CD4-positive, alpha-beta T cell (primary cell): ENCODE data around the gene YES1. TPM values are rescaled to one million over a fixed set of nuclear protein-coding genes. Genes with fewer than 3 reads are reported as not detected.

Source experiments
- ATAC-seq: fragments of 200-7000 bp; cut with Tn5 transposase; one replicate; pipeline ENCODE4 v1.10.0; 2022; ENCODE audit warnings: mild to moderate bottlenecking; ENCODE audit not compliant: poor library complexity
- CTCF ChIA-PET: fragments of 350-600 bp; sonication (Branson Sonifier 250); formaldehyde crosslinking; loops from one replicate; lab custom pipeline; 2021; ENCODE audit warnings: antibody characterized with exemption, inconsistent platforms; lab: Charles Lee
- POLR2A ChIA-PET: fragments of 350-600 bp; sonication (Branson Sonifier 250); formaldehyde crosslinking; loops from one replicate; lab custom pipeline; 2021; ENCODE audit warnings: antibody characterized with exemption, inconsistent platforms; lab: Charles Lee
- DNase-seq, 14 experiments: peaks; one replicate each; pipeline ENCODE4 v3.0.0-alpha.2; 2013 to 2020; ENCODE audit warnings: mixed read lengths in 2 of 14
- H3K27ac ChIP-seq, 2 donors: one replicate each; pipeline versions ENCODE4 v1.5.1 to v1.7.0; 2013; ENCODE audit warnings: low read length in 2 of 2, low read depth in 1 of 2, mild to moderate bottlenecking in 1 of 2
- H3K27me3 ChIP-seq, 2 experiments: 1 replicate in 1 of 2; 2 replicates in 1 of 2; pipeline versions ENCODE4 v1.6.1 to v1.7.0; 2013; ENCODE audit warnings: low read length in 2 of 2, control low read depth in 1 of 2, mild to moderate bottlenecking in 1 of 2, moderate library complexity in 1 of 2; ENCODE audit not compliant: insufficient read depth in 2 of 2, control insufficient read depth in 1 of 2
- H3K36me3 ChIP-seq: one replicate; pipeline ENCODE4 v1.6.1; 2013; ENCODE audit warnings: low read length, control low read depth; ENCODE audit not compliant: insufficient read depth
- H3K4me1 ChIP-seq: one replicate; pipeline ENCODE4 v1.6.1; 2013; ENCODE audit warnings: low read length, control low read depth; ENCODE audit not compliant: insufficient read depth
- H3K4me3 ChIP-seq: one replicate; pipeline ENCODE4 v1.5.1; 2013; ENCODE audit warnings: mild to moderate bottlenecking, low read length, moderate library complexity
- H3K9me3 ChIP-seq, 2 experiments: 1 replicate in 1 of 2; 2 replicates in 1 of 2; pipeline versions ENCODE4 v1.6.1 to v1.7.0; 2013; ENCODE audit warnings: low read length in 2 of 2, mild to moderate bottlenecking in 2 of 2, control low read depth in 1 of 2, moderate library complexity in 1 of 2; ENCODE audit not compliant: control insufficient read depth in 1 of 2, insufficient read depth in 1 of 2
- H3K27ac Mint-ChIP-seq: one replicate; pipeline ENCODE4 v1.8.0; 2020; ENCODE audit warnings: mixed read lengths
- H3K27me3 Mint-ChIP-seq: one replicate; pipeline ENCODE4 v1.8.0; 2021; ENCODE audit warnings: mixed read lengths
- H3K36me3 Mint-ChIP-seq: one replicate; pipeline ENCODE4 v1.8.0; 2021; ENCODE audit warnings: low read depth, mixed read lengths
- H3K4me1 Mint-ChIP-seq: one replicate; pipeline ENCODE4 v1.8.0; 2021; ENCODE audit warnings: low read depth, mixed read lengths
- H3K4me3 Mint-ChIP-seq: one replicate; pipeline ENCODE4 v1.8.0; 2020; ENCODE audit warnings: mild to moderate bottlenecking, mixed read lengths
- H3K9me3 Mint-ChIP-seq: one replicate; pipeline ENCODE4 v1.8.0; 2020; ENCODE audit warnings: mixed read lengths
- intact Hi-C, 2 experiments: fragments of 100-400 bp; cut with DNase I in 1 of 2; cut with micrococcal nuclease in 1 of 2; formaldehyde crosslinking; loops; one replicate each; pipeline versions ENCODE4 v1.15.1 to v1.9.0; 2023 to 2025; cut with DNase I, micrococcal nuclease
- total RNA-seq, 174 experiments: library from RNA in 2 of 174; stranded (reverse) in 2 of 174; gene quantifications; one replicate each; pipeline ENCODE4 v1.2.3 and lab custom pipeline; 2021 to 2026
- TF ChIP-seq, protein P1 (sequence below): fragments of 200-600 bp; IDR thresholded peaks from one replicate; pipeline ENCODE4 v1.8.0; 2022; ENCODE audit warnings: antibody characterized with exemption, mild to moderate bottlenecking

Gene YES1
- total RNA-seq, 2 experiments from 2014 or later, result 17.6 to 19.8 TPM

DNA sequence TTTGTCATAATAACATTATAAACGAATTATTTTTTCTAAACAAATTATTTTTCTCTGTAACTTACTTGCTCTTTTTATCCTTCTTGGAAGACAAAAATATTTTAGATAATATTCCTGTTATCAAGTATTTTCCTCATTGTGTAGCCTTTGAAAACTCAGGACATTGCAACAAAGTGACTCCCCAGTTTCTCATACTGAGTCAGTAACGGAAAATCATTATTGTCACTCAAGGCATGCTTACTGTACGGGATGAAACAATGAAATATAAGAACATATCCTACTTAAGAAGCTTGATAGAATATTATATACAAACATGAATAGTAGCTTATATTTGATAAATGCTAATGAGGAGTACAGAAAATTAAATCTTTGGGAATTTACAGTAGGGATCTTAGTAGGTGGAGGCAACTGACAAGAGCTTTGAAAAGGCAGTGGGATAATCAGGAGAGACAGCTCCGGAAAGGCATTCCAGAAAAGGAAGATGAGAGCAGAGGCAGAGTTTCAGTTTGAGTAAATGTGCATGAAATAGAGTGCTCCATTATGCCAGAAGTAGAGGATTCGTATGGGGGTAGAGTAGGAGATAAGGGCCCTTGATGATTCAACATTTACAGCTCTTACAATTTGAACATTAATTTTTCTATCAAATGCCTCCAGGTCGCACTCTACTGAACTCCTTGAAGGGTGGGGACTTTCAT, 14.0 kb upstream of the YES1 start:
- TF ChIP-seq, protein P1, sequence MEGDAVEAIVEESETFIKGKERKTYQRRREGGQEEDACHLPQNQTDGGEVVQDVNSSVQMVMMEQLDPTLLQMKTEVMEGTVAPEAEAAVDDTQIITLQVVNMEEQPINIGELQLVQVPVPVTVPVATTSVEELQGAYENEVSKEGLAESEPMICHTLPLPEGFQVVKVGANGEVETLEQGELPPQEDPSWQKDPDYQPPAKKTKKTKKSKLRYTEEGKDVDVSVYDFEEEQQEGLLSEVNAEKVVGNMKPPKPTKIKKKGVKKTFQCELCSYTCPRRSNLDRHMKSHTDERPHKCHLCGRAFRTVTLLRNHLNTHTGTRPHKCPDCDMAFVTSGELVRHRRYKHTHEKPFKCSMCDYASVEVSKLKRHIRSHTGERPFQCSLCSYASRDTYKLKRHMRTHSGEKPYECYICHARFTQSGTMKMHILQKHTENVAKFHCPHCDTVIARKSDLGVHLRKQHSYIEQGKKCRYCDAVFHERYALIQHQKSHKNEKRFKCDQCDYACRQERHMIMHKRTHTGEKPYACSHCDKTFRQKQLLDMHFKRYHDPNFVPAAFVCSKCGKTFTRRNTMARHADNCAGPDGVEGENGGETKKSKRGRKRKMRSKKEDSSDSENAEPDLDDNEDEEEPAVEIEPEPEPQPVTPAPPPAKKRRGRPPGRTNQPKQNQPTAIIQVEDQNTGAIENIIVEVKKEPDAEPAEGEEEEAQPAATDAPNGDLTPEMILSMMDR, result no peak
- no peak for ATAC-seq
- H3K36me3 ChIP-seq, result no peaks in the 10 kb centered on the region
- H3K4me1 ChIP-seq, result peaks cover 14% of the 10 kb centered on the region
- no peaks in the 10 kb centered on the region for H3K27me3 ChIP-seq
- no peak overlapping the region for H3K4me3 Mint-ChIP-seq
- no peaks in the 10 kb centered on the region for H3K36me3 Mint-ChIP-seq
- intact Hi-C loops, result no loop called here
- no peak overlapping the region for H3K4me3 ChIP-seq
- no peak for DNase-seq
- H3K27ac ChIP-seq, result no peak overlapping the region
- no peaks in the 10 kb centered on the region for H3K9me3 Mint-ChIP-seq
- no peaks in the 10 kb centered on the region for H3K27me3 Mint-ChIP-seq
- peaks cover 16% of the 10 kb centered on the region for H3K4me1 Mint-ChIP-seq
- ChIA-PET POLR2A (interaction anchor here (0.7 to 1.1 kb wide), 2 partner anchors 13 to 14 kb away, joined by 3 read pairs; partner anchors contain the start of gene YES1), CTCF (interaction anchor here (1.0 kb wide), 1 partner anchor 84 kb away, joined by 3 read pairs; no protein-coding TSS in a partner anchor)
- no peak overlapping the region for H3K27ac Mint-ChIP-seq
- no peaks in the 10 kb centered on the region for H3K9me3 ChIP-seq

DNA sequence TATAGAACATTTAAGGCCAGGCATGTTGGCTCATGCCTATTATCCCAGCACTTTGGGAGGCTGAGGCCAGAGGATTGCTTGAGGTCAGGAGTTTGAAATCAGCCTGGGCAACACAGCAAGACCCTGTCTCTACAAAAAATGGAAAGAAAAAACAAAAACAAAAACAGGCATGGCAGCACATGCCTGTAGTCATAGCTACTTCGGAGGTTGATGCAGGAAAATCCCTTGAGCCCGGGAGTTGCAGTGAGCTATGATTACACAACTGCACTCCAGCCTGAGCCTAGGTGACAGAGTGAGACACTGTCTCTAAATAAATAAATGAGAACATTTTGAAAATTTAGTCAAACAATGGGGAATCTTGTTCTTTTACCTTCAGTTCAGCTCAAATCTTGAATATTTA, 12.1 kb upstream of the YES1 start:
- Mint-ChIP-seq H3K27ac (no peak overlapping the region), H3K27me3 (no peaks in the 10 kb centered on the region), H3K4me3 (no peak overlapping the region), H3K9me3 (no peaks in the 10 kb centered on the region), H3K4me1 (peaks cover 8% of the 10 kb centered on the region), H3K36me3 (no peaks in the 10 kb centered on the region)
- ATAC-seq (no peak), DNase-seq (no peak)
- intact Hi-C loops, result no loop called here
- H3K27ac ChIP-seq, result no peak overlapping the region
- H3K9me3 ChIP-seq, result no peaks in the 10 kb centered on the region
- POLR2A ChIA-PET, result interaction anchor here (0.8 to 1.2 kb wide), 3 partner anchors 11 to 114 kb away, joined by 3 to 4 read pairs (median 3); no protein-coding TSS in a partner anchor
- TF ChIP-seq, protein P1, result no peak
- H3K36me3 ChIP-seq, result no peaks in the 10 kb centered on the region
- H3K27me3 ChIP-seq, result no peaks in the 10 kb centered on the region
- H3K4me3 ChIP-seq, result no peak overlapping the region
- peaks cover 2% of the 10 kb centered on the region for H3K4me1 ChIP-seq
- CTCF ChIA-PET, result no interaction called here

DNA sequence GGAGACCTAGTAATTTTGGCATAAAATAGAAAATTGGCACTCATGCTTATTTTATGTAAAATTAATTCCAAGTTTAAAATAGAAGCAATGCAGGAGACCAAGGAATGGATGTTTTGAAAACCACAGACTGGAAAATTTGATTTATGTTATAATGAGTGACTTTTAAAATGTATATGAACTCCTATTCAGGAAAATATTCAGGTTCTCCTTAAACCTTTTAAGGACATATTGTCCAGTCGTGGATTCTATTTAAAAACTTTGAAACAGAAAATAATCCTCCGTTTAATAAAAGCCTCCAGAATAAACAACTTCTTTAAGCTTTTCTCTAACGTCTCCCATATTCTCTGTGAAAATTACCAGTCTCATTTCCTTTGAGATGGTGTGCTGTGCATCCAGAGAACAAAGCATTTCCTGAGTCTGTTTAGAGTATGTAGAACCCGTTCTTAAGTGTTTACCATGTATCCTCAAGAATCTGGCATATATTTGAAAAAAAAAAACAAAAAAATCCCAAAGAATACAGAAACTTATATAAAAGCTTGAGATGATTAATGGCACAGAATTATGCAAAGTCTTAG, 8.6 kb upstream of the YES1 start:
- H3K4me3 Mint-ChIP-seq, result no peak overlapping the region
- no peaks in the 10 kb centered on the region for H3K27me3 Mint-ChIP-seq
- ChIA-PET POLR2A (interaction anchor here (1.2 kb wide), 1 partner anchor 10 kb away, joined by 6 read pairs; no protein-coding TSS in a partner anchor), CTCF (interaction anchor here (1.0 to 2.0 kb wide), 3 partner anchors 10 to 108 kb away, joined by 3 to 7 read pairs (median 4); partner anchors contain the start of gene ENOSF1)
- TF ChIP-seq, protein P1, result no peak
- DNase-seq (no peak), ATAC-seq (no peak)
- no peak overlapping the region for H3K4me3 ChIP-seq
- H3K4me1 Mint-ChIP-seq, result peaks cover 14% of the 10 kb centered on the region
- no peaks in the 10 kb centered on the region for H3K27me3 ChIP-seq
- H3K36me3 Mint-ChIP-seq, result no peaks in the 10 kb centered on the region
- intact Hi-C loops, result no loop called here
- H3K27ac Mint-ChIP-seq, result no peak overlapping the region
- H3K9me3 ChIP-seq, result no peaks in the 10 kb centered on the region
- no peaks in the 10 kb centered on the region for H3K9me3 Mint-ChIP-seq
- no peak overlapping the region for H3K27ac ChIP-seq
- no peaks in the 10 kb centered on the region for H3K4me1 ChIP-seq
- no peaks in the 10 kb centered on the region for H3K36me3 ChIP-seq
